ENCODE measurements around the gene ZNF106.

DNA sequence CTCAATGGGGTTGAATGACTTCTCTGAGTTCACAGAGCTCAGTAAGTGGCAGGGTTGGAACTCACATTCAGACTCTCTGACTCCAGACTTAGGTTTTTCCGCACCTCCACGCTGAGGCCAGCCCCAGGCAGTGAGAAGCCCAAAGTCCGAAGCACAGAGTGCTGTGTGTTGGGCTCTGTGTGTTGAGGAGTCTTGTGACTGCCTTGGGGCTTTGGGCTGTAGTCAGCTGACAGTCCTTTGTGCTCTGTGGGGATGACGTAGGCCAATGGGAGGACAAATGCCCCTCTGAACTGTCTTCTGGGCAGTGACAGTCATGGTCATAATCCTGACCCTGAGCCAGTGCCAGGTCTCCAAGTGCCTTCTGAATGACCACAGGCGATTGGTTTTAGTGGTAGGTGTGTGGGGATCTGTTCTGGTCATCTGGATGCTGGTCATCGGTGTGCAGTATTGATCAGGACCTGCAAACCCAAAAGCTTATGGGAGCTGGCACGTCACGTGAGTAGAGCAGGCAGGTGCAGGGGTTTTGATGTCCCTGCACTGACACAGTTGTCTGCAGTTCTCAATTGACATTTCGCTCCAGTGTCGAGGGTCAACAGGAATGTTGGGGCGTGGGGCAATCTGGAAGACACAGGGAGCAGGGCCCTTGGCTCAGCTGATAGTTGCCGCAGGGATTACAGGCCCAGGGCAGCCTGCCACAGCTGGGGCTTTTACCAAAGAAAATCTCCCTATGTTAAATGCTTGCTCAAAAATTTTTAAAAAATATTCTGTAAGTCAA lies 86.3 kb downstream of the ZNF106 start:
- TF ChIP-seq POLR2A (IDR thresholded peaks at IDR 0.05; ENCODE audit: low read depth) (no peak), POLR2AphosphoS5 (IDR thresholded peaks at IDR 0.05) (no peak)
- TF ChIP-seq, protein P1, sequence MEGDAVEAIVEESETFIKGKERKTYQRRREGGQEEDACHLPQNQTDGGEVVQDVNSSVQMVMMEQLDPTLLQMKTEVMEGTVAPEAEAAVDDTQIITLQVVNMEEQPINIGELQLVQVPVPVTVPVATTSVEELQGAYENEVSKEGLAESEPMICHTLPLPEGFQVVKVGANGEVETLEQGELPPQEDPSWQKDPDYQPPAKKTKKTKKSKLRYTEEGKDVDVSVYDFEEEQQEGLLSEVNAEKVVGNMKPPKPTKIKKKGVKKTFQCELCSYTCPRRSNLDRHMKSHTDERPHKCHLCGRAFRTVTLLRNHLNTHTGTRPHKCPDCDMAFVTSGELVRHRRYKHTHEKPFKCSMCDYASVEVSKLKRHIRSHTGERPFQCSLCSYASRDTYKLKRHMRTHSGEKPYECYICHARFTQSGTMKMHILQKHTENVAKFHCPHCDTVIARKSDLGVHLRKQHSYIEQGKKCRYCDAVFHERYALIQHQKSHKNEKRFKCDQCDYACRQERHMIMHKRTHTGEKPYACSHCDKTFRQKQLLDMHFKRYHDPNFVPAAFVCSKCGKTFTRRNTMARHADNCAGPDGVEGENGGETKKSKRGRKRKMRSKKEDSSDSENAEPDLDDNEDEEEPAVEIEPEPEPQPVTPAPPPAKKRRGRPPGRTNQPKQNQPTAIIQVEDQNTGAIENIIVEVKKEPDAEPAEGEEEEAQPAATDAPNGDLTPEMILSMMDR (IDR thresholded peaks at IDR 0.05) = no peak

Measured in esophagus muscularis mucosa (tissue), 3 donors.